Stimulated activated CD8-positive, alpha-beta memory T cell treated with anti-CD3 and anti-CD28 coated beads, Interleukin-12 subunit alpha, Interleukin-12 subunit beta, amount 100 ng/mL, for 1 hour (primary cell): ENCODE measurements around the gene SNAI1.
"Not testable (repeated sequence)": the region's sequence is repeated elsewhere in the genome, so short reads cannot be mapped to it uniquely, and the experiment has no call there.

ENCODE experiments used
- DNase-seq: peaks from one replicate; pipeline ENCODE4 v3.0.0-alpha.2; 2020; ENCODE audit warnings: low read depth

SNAI1 gene

GRCh38 chr20:49987015-49987867, 4.5 kb downstream of the SNAI1 start:
- no peak for DNase-seq

- no peak for DNase-seq
Observed at GRCh38 chr20:49987868-49988690, 5.3 kb downstream of the SNAI1 start.

GRCh38 chr20:49989234-49990065, 6.7 kb downstream of the SNAI1 start:
- DNase-seq: no peak

GRCh38 chr20:49990271-49990720, 7.5 kb downstream of the SNAI1 start:
- no peak for DNase-seq

GRCh38 chr20:49993301-49993751, 10.5 kb downstream of the SNAI1 start:
- DNase-seq: no peak

GRCh38 chr20:49995586-49995985, 12.8 kb downstream of the SNAI1 start:
- DNase-seq: no peak

GRCh38 chr20:49998478-49999188, 15.9 kb downstream of the SNAI1 start:
- DNase-seq: not testable (repeated sequence)

GRCh38 chr20:49999329-49999728, 16.5 kb downstream of the SNAI1 start:
- no peak for DNase-seq

- DNase-seq: not testable (repeated sequence)
Observed at GRCh38 chr20:50000548-50001222, 17.9 kb downstream of the SNAI1 start.

GRCh38 chr20:50001784-50002311, 19.1 kb downstream of the SNAI1 start:
- DNase-seq: no peak

GRCh38 chr20:50003253-50003656, 20.5 kb downstream of the SNAI1 start:
- no peak for DNase-seq

GRCh38 chr20:50004229-50004628, 21.4 kb downstream of the SNAI1 start:
- DNase-seq: no peak

- no peak for DNase-seq
Observed at GRCh38 chr20:50005471-50005981, 22.7 kb downstream of the SNAI1 start.

GRCh38 chr20:50007369-50007768, 24.6 kb downstream of the SNAI1 start:
- no peak for DNase-seq

- DNase-seq: no peak
Observed at GRCh38 chr20:50008007-50008406, 25.2 kb downstream of the SNAI1 start.

- no peak for DNase-seq
Observed at GRCh38 chr20:50009521-50010454, 27.0 kb downstream of the SNAI1 start.

- not testable (repeated sequence) for DNase-seq
Observed at GRCh38 chr20:50011597-50011996, 28.8 kb downstream of the SNAI1 start.

GRCh38 chr20:50012282-50013263, 29.8 kb downstream of the SNAI1 start:
- no peak for DNase-seq
